ENCODE data around the gene PSPN.
A peak's percentile ranks its signal among the peaks of the same experiment; 100 is the strongest.

The PSPN gene, protein sequence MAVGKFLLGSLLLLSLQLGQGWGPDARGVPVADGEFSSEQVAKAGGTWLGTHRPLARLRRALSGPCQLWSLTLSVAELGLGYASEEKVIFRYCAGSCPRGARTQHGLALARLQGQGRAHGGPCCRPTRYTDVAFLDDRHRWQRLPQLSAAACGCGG

GRCh38 chr19:6375411-6376010, at the start of gene PSPN:
PSPN (minus strand) TSS chr19:6375933; CDS start chr19:6375849, 84 bp downstream.
- no peak for DNase-seq (ENCODE audit: low read depth in 2 of 2)

DNA sequence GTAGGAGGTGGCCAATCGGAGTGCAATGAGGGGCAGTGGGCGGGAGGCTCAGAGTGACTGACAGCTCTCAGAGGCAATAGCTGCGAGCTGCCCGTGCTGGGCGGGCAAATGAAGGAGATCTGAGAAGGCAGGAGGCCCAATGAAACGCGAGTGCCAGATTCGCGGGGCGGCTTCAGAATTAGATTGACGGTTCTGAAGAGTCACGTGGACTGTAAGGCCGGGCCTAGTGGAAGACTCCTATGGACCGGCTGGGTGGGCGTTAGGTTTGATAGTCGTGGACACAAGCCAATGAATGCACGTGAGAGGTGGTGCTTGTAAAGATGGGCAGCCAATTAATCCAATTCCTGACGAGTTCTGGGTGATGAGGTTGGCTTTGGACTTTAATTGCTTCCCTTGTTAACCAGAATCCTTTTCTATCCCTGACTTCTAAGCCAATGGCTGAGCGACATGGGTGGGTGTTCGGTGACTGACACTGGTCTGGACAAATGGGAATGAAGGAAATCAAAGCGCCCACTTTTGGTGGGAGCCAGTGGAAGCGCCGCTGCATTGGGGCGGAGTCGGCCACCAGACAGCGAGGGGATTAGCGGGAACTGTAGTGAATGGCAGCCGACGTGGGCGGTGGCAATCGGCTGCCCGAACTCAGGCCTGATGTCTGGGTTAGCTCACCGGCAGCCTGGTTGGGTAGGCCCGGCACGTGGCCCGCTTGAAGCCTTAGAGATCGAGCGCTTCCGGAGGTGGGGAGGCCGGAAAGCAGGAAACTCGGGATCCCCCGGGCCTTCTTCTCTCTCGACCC, 49.4 kb upstream of the PSPN start:
- DNase-seq (ENCODE audit: low read depth in 2 of 2) = peak; percentile 99 to 100

DNA sequence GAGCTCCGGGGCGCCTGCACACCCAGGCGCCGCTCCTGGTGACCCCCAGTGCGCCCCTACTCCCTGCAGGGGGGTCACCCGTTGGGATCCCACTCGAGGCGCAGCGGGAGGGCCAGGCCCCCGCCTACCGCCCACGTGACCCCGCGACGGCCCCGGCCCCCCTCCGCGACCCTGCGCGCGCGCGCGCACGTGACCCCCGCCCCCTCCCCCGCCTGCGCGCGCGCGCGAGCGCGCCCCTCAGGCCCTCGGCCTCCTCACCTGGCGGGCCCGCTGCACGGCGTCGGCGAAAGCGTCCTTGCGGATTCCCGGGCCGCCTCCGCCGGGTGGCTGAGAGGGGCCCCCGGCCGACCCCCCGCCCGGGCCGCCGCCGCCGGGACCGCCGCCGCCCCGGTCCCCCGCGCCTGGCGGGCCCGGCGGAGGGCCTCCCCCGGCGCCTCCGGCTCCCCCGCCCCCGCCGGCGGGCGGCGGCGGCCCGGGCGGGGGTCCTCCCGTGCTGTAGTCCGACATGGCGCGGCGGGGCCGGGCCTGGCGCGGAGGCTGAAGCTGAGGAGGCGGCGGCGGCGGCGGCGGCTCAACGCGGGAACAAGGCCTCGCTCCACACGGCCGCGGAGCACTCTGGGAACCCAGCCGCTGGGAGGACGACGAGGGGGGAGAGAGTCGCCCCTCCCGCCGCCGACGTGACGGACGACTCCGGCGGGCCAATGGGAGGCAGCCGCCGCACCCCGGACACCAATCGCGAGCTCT, 48.6 kb upstream of the PSPN start, which contains the start of gene KHSRP:
Gene KHSRP (minus strand): TSS at position 617 of the 744 bp plus-strand sequence. CDS start 110 bp downstream, at position 507.
- no peak for DNase-seq (ENCODE audit: low read depth in 2 of 2)

DNA sequence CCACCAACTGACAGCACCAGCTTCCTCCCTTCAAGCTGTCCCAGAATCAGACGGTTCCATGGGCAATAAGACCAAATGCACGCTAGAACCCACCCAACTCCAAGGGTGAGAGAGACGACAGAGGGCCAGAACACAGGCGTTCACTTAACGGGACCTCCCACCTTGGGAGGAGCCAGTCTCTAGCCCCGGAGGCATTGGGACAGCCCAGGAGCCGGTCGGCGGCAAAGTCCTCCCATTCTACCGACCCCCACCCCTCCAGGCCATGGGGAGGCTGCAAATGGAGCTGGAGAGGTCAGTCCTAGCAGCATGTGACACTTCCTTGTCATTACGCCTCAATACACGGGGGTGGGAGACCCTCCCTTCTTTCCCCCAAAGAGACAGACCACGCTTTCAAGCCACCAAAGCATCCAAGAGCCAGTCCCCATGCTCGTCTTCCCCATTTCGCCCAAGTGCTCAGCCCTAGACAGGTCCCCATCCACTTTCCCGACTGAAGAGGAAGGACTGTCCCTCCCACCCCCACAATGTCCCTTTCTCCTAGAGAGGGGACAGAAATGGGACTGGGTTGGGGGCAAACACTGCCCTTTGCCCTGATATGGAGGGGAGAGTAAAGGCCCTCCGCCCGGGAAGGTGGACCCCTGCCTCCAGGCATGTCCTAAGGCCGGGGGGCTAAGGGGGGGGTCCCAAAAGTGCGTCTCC, 47.9 kb upstream of the PSPN start:
- DNase-seq (ENCODE audit: low read depth in 2 of 2) = no peak

- DNase-seq (ENCODE audit: low read depth in 2 of 2) = no peak
Measured at GRCh38 chr19:6421075-6422014, 45.6 kb upstream of the PSPN start.

DNA sequence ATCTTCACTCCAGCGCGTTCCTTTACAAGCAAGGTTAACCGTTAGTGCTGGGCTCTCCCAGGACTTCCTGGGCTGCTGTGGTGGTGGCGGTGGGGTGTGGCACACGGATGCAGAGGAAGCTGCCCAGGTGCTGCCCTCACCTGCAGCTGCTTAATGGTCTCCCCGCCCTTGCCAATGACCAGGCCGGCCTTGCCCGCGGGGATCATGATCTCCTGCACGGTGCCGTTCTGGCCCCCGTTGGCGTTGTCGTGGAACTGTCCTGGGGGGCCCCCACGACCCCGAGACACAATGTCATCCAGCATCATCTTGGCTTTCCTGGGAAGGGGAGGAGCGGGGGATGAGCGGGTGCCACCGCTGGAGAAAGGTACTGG, 42.8 kb upstream of the PSPN start:
- no peak for DNase-seq (ENCODE audit: low read depth in 2 of 2)

GRCh38 chr19:6417713-6418561, 42.2 kb upstream of the PSPN start:
- no peak for DNase-seq (ENCODE audit: low read depth in 2 of 2)

- no peak for DNase-seq (ENCODE audit: low read depth in 2 of 2)
Measured at GRCh38 chr19:6416658-6417405, 41.1 kb upstream of the PSPN start.

DNA sequence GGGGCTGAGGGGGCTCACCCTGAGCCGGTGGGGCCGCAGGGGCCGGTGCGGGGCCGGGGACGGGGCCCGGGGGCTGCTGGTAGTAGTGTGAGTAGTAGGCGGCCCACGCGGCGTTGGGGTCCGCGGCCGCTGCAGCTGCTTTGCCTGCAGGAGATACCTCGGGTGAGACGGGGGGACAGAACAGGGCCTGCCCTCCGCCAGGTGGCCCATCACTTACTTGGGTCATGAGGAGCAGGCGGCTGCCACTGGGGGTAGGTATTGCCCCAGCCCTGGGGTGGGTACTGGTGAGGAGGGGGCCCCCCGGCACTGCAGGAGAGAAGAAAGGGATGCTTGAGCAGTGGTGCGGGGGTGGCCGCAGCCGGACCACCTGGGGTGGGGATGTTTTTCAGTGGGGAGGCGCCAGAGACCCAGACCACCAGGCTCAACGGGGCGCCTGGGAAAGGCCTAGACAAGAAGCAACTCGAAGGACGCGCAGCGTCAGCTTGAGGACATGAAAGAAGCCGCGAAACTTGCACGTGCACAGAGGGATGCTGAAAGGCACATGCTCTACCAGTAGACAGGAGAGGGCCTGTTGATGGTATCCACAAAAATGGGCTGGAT, 40.0 kb upstream of the PSPN start:
- no peak for DNase-seq (ENCODE audit: low read depth in 2 of 2)

- no peak for DNase-seq (ENCODE audit: low read depth in 2 of 2)
Measured at GRCh38 chr19:6414793-6415590, 39.3 kb upstream of the PSPN start.

DNA sequence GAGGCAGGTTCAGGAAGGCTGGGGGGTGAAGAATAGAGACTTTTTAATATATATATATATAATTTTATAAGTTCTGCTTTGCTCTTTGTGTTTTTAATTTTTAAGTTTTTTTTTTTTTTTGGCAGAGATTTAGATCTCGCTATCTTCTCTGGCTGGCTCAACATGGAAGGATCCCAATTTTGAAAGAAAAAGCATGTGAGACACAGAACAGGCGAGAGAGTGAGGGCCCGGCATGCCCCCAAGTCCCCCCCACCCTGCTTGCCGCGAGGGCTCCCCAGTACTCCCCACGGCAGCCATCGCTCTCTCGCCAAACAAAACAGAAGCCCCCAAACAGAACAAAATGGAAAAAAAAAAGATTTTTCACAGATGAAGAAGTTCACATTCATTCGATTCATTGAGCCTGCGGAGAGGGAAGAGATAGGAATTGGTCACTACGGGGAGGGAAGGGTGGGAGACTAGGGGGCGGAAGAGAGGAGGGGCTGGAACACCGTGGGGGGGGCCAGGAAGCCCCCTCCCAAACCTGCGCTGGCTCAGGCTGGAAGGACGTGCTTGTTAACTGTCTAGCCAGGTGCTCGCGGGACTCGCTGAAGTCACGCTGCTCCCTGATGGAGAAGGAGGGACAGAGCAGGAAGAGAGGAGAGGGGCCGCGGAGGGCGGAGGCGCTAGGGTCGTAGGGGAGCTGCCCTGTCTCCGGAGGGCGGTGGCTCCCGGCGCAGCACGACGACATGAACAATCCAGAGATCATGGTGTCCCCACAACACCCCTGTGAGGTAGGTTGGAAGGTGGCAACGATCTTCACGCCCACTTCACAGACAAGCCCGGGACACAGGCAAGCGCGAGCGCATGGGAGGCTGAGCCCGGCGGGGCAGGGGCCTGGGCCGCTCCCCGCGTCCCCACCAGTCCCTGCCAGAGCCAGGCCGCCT, 38.2 kb upstream of the PSPN start:
- no peak for DNase-seq (ENCODE audit: low read depth in 2 of 2)

- DNase-seq (ENCODE audit: low read depth in 2 of 2) = no peak
Measured at GRCh38 chr19:6413291-6413690, 37.6 kb upstream of the PSPN start.

DNA sequence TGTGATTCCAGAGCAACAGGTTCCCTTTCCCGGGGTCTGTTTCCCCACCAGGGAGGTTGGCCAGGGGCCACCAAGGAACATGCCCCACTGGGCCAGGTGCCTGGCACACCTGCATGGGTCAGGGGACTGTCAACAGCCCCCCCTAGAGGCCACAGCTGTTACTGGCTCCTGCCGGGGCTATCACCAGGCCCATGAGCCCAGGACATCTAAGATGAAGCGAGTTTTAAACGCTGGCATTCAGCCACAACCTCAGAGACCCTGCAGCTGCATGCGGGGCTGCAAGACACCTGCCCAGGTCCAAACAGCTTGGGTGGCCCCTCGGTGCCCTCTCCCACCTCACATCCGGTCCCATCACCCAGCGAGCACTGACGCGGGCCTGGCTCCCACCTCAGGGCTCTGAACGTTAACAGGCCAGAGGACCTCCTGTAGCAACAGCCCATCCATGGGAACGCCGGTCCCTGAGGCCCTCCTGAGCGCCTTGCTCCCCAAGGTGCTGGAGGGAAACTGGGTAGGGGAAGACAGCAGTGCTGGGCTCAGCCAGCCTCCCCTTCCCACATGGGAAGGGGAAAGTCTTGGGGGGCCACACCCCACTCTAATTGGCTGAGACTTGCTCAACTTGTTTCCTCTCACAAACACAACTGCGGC, 36.8 kb upstream of the PSPN start:
- DNase-seq (ENCODE audit: low read depth in 2 of 2) = peak in 1 of 2 donors; percentile 51

DNA sequence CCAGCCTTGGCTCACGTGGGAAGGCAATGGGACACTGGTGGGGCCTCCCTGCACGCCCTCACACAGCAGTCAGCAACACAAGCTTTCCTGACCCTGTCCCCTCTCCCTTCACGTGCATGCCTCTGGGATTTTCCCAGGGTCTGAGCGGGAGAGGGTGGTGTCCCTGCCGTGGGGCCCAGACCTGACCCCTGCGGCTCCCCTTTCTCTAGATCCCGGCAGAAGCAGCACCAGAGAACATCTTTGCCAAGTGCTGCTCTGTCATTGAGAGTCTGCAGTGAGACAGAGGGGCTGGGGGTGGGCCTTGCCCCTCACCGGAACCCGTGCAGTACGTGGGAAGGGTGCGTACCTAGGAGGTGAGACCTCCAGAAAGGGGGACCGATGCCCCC, 36.3 kb upstream of the PSPN start:
- DNase-seq (ENCODE audit: low read depth in 2 of 2) = no peak

GRCh38 chr19:6409346-6409745, 33.6 kb upstream of the PSPN start:
- DNase-seq (ENCODE audit: low read depth in 2 of 2) = no peak

DNA sequence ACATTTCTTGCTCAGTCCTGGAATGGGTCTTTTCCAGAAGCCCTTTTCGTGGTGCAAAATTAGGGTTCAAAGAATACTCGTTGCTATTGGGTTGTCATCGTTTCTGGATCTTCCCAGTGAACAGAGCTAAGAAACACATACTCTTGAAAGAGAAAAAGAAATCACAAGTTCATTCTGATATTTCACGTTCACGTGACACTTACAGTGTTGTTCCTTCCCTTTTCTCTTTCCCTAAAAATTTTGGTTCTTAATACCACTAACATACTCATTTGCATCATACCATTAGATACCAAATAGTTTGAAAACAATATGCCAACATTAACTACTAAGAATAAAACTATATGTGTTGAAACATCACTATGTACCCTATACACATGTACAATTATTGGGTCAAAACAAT, 30.7 kb upstream of the PSPN start:
- DNase-seq (ENCODE audit: low read depth in 2 of 2) = no peak
